Heart right ventricle (tissue), 16 donors: ENCODE measurements around the gene PRRT1B. TPM values are rescaled to one million over a fixed set of nuclear protein-coding genes. Genes with fewer than 3 reads are reported as not detected.

Source experiments
- ATAC-seq, 8 donors: fragments of 200-7000 bp; cut with Tn5 transposase; one replicate each; pipeline ENCODE4 v1.9.1; 2020; ENCODE audit warnings: mild to moderate bottlenecking in 8 of 8, moderate library complexity in 8 of 8, moderate number of reproducible peaks in 1 of 8
- DNase-seq, 2 donors: peaks; one replicate each; pipeline ENCODE4 v3.0.0-alpha.2; 2020
- H3K27ac ChIP-seq, 10 donors: fragments of 200-600 bp; sonication (generic) in 2 of 10; one replicate each; pipeline versions ENCODE4 v1.5.0 to v1.8.0; 2020 to 2022; ENCODE audit warnings: mild to moderate bottlenecking in 3 of 10
- H3K27me3 ChIP-seq, 7 donors: fragments of 200-600 bp; one replicate each; pipeline ENCODE4 v1.8.0; 2021 to 2022; ENCODE audit warnings: mild to moderate bottlenecking in 2 of 7
- H3K36me3 ChIP-seq, 9 donors: fragments of 200-600 bp; sonication (generic) in 1 of 9; one replicate each; pipeline versions ENCODE4 v1.5.0 to v1.8.0; 2020 to 2022; ENCODE audit warnings: mild to moderate bottlenecking in 2 of 9
- H3K4me1 ChIP-seq, 9 donors: fragments of 200-600 bp; sonication (generic) in 1 of 9; one replicate each; pipeline versions ENCODE4 v1.5.0 to v1.8.0; 2020 to 2022; ENCODE audit warnings: mild to moderate bottlenecking in 4 of 9
- H3K4me3 ChIP-seq, 10 donors: fragments of 200-600 bp; sonication (generic) in 2 of 10; one replicate each; pipeline versions ENCODE4 v1.5.0 to v1.8.0; 2020 to 2022; ENCODE audit warnings: mild to moderate bottlenecking in 7 of 10, moderate library complexity in 2 of 10
- H3K9me3 ChIP-seq, 11 donors: fragments of 200-600 bp in 10 of 11; sonication (generic) in 2 of 11; one replicate each; pipeline versions ENCODE4 v1.5.0 to v1.8.0; 2013 to 2022; ENCODE audit warnings: mild to moderate bottlenecking in 2 of 11, control low read depth in 1 of 11, moderate library complexity in 1 of 11
- CTCF ChIP-seq, 9 donors: fragments of 200-600 bp; sonication (generic) in 2 of 9; IDR thresholded peaks; one replicate each; pipeline versions ENCODE4 v1.5.0 to v1.8.0; 2021 to 2022; ENCODE audit warnings: antibody characterized with exemption in 9 of 9, mild to moderate bottlenecking in 5 of 9, moderate library complexity in 1 of 9
- WGBS, 2 donors: extraction: QIAGEN DNeasy Blood & Tissue Kit; methylation state at CpG; one replicate each; pipeline ENCODE4 v1.1.7; 2013; ENCODE audit warnings: inconsistent platforms in 1 of 2; 5-methylcytosine and 5-hydroxymethylcytosine counted together
- intact Hi-C, 10 donors: fragments of 100-400 bp; cut with DNase I; formaldehyde crosslinking; loops; one replicate each; pipeline versions ENCODE4 v1.11.1 to v1.14.2; 2022
- polyA plus RNA-seq, 2 donors: library from polyadenylated mRNA; stranded (reverse); fragments of 200-250 nt; gene quantifications; one replicate each; pipeline ENCODE4 v1.2.3, GENCODE V29; 2013
- total RNA-seq, 10 donors: library from RNA; stranded (reverse); fragmentation: NEBNext Ultra II Directional in 3 of 10; extraction: Animal tissue kit (Norgen Biotek cat#: 25700) in 3 of 10; gene quantifications; one replicate each; pipeline versions ENCODE4 v1.2.1 to v1.2.4, GENCODE V29; 2021 to 2023
- donor health status: Arrhythmogenic right ventricular cardiomyopathy.
- donor health status: ischemic (EF 13 %, LVEDD 7.1; RV severe dilation, severe dysfunction).
- donor health status: healthy with polysubstance abuse.
- donor health status: DM: no; HTN: yes; CAD: no.
- donor health status: DM: no; HTN: no; CAD: no.
- donor health status: ischemic (EF 25% LVEDD 6.9; RV normal size, moderate dysfunction).
- donor health status: ischemic (EF 25% LVEDD 5.7; RV mildly dilated, moderate dysfunction).
- donor health status: healthy.
- donor health status: DM: yes; HTN: yes; CAD: no.
- donor health status: Ischemic cardiomyopathy.
- donor health status: ischemic (EF 35%, LVEDD 5.7; RV mildly dilated, moderate dysfunction).
- donor health status: nonischemic (EF 11% LVEDD 7.7; RV severe dilation, severe dysfunction).
- donor health status: DM: yes; HTN: yes; CAD: no.
- donor health status: PGD.
- donor health status: ischemic (EF 29% LVEDD 5.4; RV normal size, mild dysfunction).
- donor health status: nonischemic (EF 23%, LVEDD 6.1; RV moderate dilation, normal function).

The PRRT1B gene
- total and polyA plus RNA-seq, 12 donors: not detected

GRCh38 chr9:131559421-131560000 lies 14.2 kb downstream of the PRRT1B start:
- no peak overlapping the region for H3K27ac ChIP-seq
- H3K36me3 ChIP-seq: no peaks in the 10 kb centered on the region
- TF ChIP-seq CTCF (IDR thresholded peaks at IDR 0.05): no peak
- H3K4me3 ChIP-seq: no peak overlapping the region
- ATAC-seq (no peak), DNase-seq (no peak)
- WGBS, 2 donors: 77 to 89% methylated on average over 1 of the region's 1 CpG
- H3K9me3 ChIP-seq: peaks cover 0 to 31% (median 2%) of the 10 kb centered on the region in 11 donors
- no peaks in the 10 kb centered on the region for H3K4me1 ChIP-seq
- peaks cover 0 to 21% (median 16%) of the 10 kb centered on the region in 7 donors for H3K27me3 ChIP-seq
- intact Hi-C loops: no loop called here

GRCh38 chr9:131562032-131562959 lies 17.0 kb downstream of the PRRT1B start:
- no peak overlapping the region for H3K4me3 ChIP-seq
- DNase-seq: no peak

GRCh38 chr9:131565369-131565768 lies 20.0 kb downstream of the PRRT1B start:
- intact Hi-C loops: no loop called here
- Histone ChIP-seq H3K4me3 (no peak overlapping the region), H3K9me3 (peaks cover 0 to 35% (median 5%) of the 10 kb centered on the region in 11 donors), H3K27ac (no peak overlapping the region), H3K27me3 (no peaks in the 10 kb centered on the region), H3K4me1 (no peaks in the 10 kb centered on the region), H3K36me3 (peaks cover 0 to 25% (median 10%) of the 10 kb centered on the region in 9 donors)
- no peak for TF ChIP-seq CTCF (IDR thresholded peaks at IDR 0.05)
- DNase-seq (no peak), ATAC-seq (no peak)
- 99% methylated on average over 5 of the region's 5 CpGs for WGBS, 2 donors

More at GRCh38 chr9:131562032-131562959, 17.0 kb downstream of the PRRT1B start:
- ATAC-seq: no peak
- H3K27ac ChIP-seq: no peak overlapping the region
- no peak for TF ChIP-seq CTCF (IDR thresholded peaks at IDR 0.05)
- intact Hi-C loops: no loop called here
- H3K9me3 ChIP-seq: peaks cover 0 to 36% (median 5%) of the 10 kb centered on the region in 11 donors
- no peaks in the 10 kb centered on the region for H3K4me1 ChIP-seq
- WGBS, 2 donors: 55 to 57% methylated on average over 9 of the region's 9 CpGs
- peaks cover 0 to 1% (median 0%) of the 10 kb centered on the region in 9 donors for H3K36me3 ChIP-seq
- H3K27me3 ChIP-seq: no peaks in the 10 kb centered on the region

DNA sequence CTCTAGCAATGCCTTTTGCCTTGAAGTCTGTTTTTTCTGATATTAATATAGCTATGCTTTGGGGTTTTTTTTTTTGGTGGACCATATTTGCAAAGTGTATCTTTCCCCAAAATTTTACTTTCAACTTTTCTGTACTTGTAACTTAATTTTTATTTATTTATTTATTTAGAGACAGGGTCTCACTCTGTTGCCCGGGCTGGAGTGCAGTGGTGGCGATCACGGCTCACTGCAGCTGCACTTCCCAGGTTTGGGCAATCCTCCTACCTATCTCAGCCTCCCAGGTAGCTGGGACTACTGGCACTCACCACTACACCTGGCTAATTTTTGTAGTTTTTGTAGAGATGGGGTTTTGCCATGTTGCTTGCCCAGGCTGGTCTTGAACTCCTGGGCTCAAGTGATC lies 20.8 kb downstream of the PRRT1B start:
- no peaks in the 10 kb centered on the region for H3K27me3 ChIP-seq
- DNase-seq: no peak
- peaks cover 0 to 31% (median 10%) of the 10 kb centered on the region in 9 donors for H3K36me3 ChIP-seq
- H3K27ac ChIP-seq: no peak overlapping the region
- no peaks in the 10 kb centered on the region for H3K4me1 ChIP-seq
- no peak for ATAC-seq
- intact Hi-C loops: no loop called here
- WGBS, 2 donors: 96 to 98% methylated on average over 3 of the region's 3 CpGs
- H3K4me3 ChIP-seq: no peak overlapping the region
- TF ChIP-seq CTCF (IDR thresholded peaks at IDR 0.05): no peak
- H3K9me3 ChIP-seq: peaks cover 0 to 27% (median 5%) of the 10 kb centered on the region in 11 donors
